ENCODE results near the gene DUSP22. TPM values are rescaled to one million over a fixed set of nuclear protein-coding genes. Genes with fewer than 3 reads are reported as not detected.

Gene DUSP22
- total RNA-seq, 1 experiment from 2014 or later = 18.6 TPM

DNA sequence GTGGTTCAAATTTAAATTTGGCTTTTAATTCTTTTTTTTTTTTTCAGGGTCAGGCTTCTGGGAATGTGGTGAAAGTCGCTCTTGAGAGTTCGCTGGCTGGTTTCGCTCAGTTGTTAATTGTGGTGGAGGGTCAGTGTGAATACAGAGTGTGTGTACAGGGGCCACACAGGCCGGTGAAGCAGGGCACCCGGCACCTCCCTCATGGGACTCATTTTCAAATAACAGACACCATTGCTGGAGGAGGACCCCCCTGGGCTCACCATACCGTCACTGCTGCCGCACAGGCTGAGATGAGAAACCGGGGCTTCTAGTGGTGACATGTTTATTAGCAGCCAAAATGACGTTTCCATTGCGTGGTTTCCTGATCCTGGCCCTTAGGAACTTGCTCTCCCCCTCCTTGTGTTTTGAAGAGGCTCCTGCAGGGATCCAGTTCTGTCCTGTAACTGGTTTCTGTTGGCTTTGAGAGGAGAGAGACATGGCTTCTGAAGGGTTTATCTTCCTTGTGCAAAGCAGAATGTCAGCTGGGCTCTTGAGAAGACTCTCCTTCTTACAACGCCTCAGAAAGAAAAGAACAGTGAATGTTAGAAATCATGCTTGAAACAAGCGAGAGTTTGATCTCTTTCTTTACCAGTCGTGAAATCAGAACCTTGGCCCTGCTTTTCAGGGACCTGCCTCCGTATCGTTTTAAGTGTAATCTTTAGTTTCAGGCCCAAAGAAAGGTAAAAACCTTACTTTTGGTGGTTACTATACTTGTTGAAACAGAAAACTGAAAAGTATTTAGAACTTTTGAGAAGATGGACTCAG, 37.8 kb downstream of the DUSP22 start:
- BruUV-seq (replicated peaks) = no TSS peak
- Histone ChIP-seq H3K36me3 (ENCODE audit: control insufficient read depth, insufficient read depth, low read length) (no peaks in the 10 kb centered on the region), H3K9me3 (no peaks in the 10 kb centered on the region), H3K4me1 (no peaks in the 10 kb centered on the region), H3K4me3 (ENCODE audit: low read depth, low read length) (no peak overlapping the region), H3K27me3 (replicated peaks; ENCODE audit: control insufficient read depth, insufficient read depth, low read length) (no peaks in the 10 kb centered on the region)
- Mint-ChIP-seq H3K4me1 (ENCODE audit: low read depth, unreplicated experiment) (no peaks in the 10 kb centered on the region), H3K27ac (ENCODE audit: unreplicated experiment) (no peak overlapping the region), H3K27me3 (ENCODE audit: insufficient read depth, unreplicated experiment) (peaks cover 3% of the 10 kb centered on the region), H3K4me3 (ENCODE audit: unreplicated experiment) (no peak overlapping the region), H3K36me3 (ENCODE audit: insufficient read depth, unreplicated experiment) (no peaks in the 10 kb centered on the region), H3K9me3 (ENCODE audit: unreplicated experiment) (no peaks in the 10 kb centered on the region)
- TF ChIP-seq, protein P1, sequence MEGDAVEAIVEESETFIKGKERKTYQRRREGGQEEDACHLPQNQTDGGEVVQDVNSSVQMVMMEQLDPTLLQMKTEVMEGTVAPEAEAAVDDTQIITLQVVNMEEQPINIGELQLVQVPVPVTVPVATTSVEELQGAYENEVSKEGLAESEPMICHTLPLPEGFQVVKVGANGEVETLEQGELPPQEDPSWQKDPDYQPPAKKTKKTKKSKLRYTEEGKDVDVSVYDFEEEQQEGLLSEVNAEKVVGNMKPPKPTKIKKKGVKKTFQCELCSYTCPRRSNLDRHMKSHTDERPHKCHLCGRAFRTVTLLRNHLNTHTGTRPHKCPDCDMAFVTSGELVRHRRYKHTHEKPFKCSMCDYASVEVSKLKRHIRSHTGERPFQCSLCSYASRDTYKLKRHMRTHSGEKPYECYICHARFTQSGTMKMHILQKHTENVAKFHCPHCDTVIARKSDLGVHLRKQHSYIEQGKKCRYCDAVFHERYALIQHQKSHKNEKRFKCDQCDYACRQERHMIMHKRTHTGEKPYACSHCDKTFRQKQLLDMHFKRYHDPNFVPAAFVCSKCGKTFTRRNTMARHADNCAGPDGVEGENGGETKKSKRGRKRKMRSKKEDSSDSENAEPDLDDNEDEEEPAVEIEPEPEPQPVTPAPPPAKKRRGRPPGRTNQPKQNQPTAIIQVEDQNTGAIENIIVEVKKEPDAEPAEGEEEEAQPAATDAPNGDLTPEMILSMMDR (IDR thresholded peaks at IDR 0.05; ENCODE audit: insufficient read depth in 1 of 2, low read depth in 1 of 2, low read length in 1 of 2, severe bottlenecking in 1 of 2, unreplicated experiment in 1 of 2) = no peak
- no peak for DNase-seq
- POLR2A ChIA-PET = no interaction called here
- CTCF ChIA-PET = no interaction called here
- intact Hi-C loops (cut with micrococcal nuclease; ENCODE audit: unreplicated experiment) = loop anchor here (5.0 kb wide), 1 partner anchor 38 kb away; the partner anchor contains the start of gene DUSP22

DNA sequence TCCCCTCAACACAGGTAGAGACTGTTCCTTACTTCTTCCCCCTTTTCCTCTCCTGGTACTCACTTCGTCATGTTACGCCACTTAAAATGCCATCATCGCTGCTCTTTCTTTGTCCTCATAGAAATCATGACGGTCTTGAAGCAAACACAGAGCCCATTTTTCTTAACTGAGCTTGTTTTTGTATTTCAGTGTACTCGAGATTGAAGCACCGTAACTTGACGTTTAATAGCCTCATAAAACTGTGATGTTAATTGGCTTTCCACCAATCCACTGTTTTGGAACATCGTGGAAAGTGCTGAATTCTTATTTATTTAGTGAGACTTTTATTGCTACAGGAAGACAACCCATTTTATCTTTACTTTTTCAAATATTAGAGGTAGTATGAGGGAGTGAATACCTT, 38.7 kb downstream of the DUSP22 start:
- no peaks in the 10 kb centered on the region for H3K36me3 Mint-ChIP-seq (ENCODE audit: insufficient read depth, unreplicated experiment)
- ChIA-PET POLR2A (no interaction called here), CTCF (no interaction called here)
- peaks cover 3% of the 10 kb centered on the region for H3K27me3 Mint-ChIP-seq (ENCODE audit: insufficient read depth, unreplicated experiment)
- no peaks in the 10 kb centered on the region for H3K4me1 Mint-ChIP-seq (ENCODE audit: low read depth, unreplicated experiment)
- H3K9me3 ChIP-seq = no peaks in the 10 kb centered on the region
- intact Hi-C loops (cut with micrococcal nuclease; ENCODE audit: unreplicated experiment) = loop anchor here (5.0 kb wide), 1 partner anchor 39 kb away; the partner anchor contains the start of gene DUSP22
- no peaks in the 10 kb centered on the region for H3K27me3 ChIP-seq (replicated peaks; ENCODE audit: control insufficient read depth, insufficient read depth, low read length)
- BruUV-seq (replicated peaks) = no TSS peak
- no peak overlapping the region for H3K27ac Mint-ChIP-seq (ENCODE audit: unreplicated experiment)
- TF ChIP-seq, protein P1 (IDR thresholded peaks at IDR 0.05; ENCODE audit: insufficient read depth in 1 of 2, low read depth in 1 of 2, low read length in 1 of 2, severe bottlenecking in 1 of 2, unreplicated experiment in 1 of 2) = no peak
- no peak overlapping the region for H3K4me3 ChIP-seq (ENCODE audit: low read depth, low read length)
- no peak for DNase-seq
- no peaks in the 10 kb centered on the region for H3K9me3 Mint-ChIP-seq (ENCODE audit: unreplicated experiment)
- no peaks in the 10 kb centered on the region for H3K36me3 ChIP-seq (ENCODE audit: control insufficient read depth, insufficient read depth, low read length)
- H3K4me1 ChIP-seq = no peaks in the 10 kb centered on the region
- no peak overlapping the region for H3K4me3 Mint-ChIP-seq (ENCODE audit: unreplicated experiment)

DNA sequence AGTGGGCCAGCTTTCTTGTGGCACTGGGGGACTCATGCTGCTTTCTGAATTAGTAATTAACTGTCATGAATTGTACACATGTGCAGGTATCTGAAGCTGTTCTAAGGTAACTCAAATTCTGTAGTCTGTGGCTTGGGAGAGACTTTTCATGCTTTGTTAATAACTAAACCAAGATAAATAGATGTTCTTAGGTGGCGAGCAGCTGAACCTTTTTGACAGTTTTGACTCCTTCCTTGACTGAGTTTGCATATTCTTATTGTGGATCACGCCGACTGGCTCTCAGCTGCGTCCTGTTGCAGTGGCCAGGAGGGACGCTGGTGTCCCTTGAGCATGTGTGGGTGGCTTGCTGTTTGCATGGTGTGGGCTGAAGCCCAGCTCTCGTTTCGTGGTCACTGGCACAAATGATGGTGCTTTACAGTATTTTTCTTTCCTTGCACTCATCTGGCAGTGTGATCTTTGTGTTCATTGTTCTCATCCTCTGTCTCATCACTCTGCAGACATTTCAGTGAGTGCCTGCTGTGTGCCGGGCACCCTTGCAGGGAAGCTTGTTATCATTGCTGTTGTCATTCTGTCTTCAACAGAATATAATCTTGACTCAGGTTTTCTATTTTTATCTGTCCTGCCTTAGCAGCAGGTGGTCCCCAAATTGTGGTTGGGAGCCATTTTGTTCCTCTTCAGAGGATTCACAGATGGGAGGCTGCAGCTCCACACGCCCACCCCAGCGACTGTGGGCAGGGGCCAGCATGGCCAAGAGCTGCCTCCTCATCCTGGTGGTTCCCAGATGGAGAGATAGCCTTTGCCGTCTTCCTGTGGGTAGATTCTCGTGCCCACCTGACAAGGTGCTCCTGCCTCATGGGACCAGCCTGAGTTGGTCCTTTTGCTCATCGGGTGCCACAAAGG, 39.6 kb downstream of the DUSP22 start:
- Histone ChIP-seq H3K4me3 (ENCODE audit: low read depth, low read length) (no peak overlapping the region), H3K36me3 (ENCODE audit: control insufficient read depth, insufficient read depth, low read length) (no peaks in the 10 kb centered on the region), H3K27me3 (replicated peaks; ENCODE audit: control insufficient read depth, insufficient read depth, low read length) (no peaks in the 10 kb centered on the region), H3K9me3 (no peaks in the 10 kb centered on the region), H3K4me1 (no peaks in the 10 kb centered on the region)
- ChIA-PET POLR2A (no interaction called here), CTCF (no interaction called here)
- TF ChIP-seq, protein P1 (IDR thresholded peaks at IDR 0.05; ENCODE audit: insufficient read depth in 1 of 2, low read depth in 1 of 2, low read length in 1 of 2, severe bottlenecking in 1 of 2, unreplicated experiment in 1 of 2) = no peak
- peaks cover 3% of the 10 kb centered on the region for H3K27me3 Mint-ChIP-seq (ENCODE audit: insufficient read depth, unreplicated experiment)
- no peaks in the 10 kb centered on the region for H3K4me1 Mint-ChIP-seq (ENCODE audit: low read depth, unreplicated experiment)
- no peak overlapping the region for H3K4me3 Mint-ChIP-seq (ENCODE audit: unreplicated experiment)
- intact Hi-C loops (cut with micrococcal nuclease; ENCODE audit: unreplicated experiment) = loop anchor here (5.0 kb wide), 1 partner anchor 40 kb away; the partner anchor contains the start of gene DUSP22
- no TSS peak for BruUV-seq (replicated peaks)
- no peaks in the 10 kb centered on the region for H3K36me3 Mint-ChIP-seq (ENCODE audit: insufficient read depth, unreplicated experiment)
- no peak for DNase-seq
- H3K9me3 Mint-ChIP-seq (ENCODE audit: unreplicated experiment) = no peaks in the 10 kb centered on the region
- H3K27ac Mint-ChIP-seq (ENCODE audit: unreplicated experiment) = no peak overlapping the region
